IMR-90 (cell line): ENCODE results near the gene SEMA4F. TPM values are rescaled to one million over a fixed set of nuclear protein-coding genes. Genes with fewer than 3 reads are reported as not detected.

Experiments
- ATAC-seq: fragments of 200-7000 bp; cut with Tn5 transposase; 2 replicates; pipeline ENCODE4 v1.9.1; 2020; ENCODE audit warnings: low read depth, mild to moderate bottlenecking, moderate library complexity
- BruUV-seq: library from RNA; stranded (reverse); fragments of 400-500 nt; replicated peaks from 2 replicates; lab custom pipeline; 2021; lab: Mats Ljungman, UMichigan
- CTCF ChIA-PET: fragments of 300-600 bp; formaldehyde crosslinking; extraction: SDS; loops from one replicate; lab custom pipeline; 2021; ENCODE audit warnings: antibody characterized with exemption; lab: Yijun Ruan, JAX
- POLR2A ChIA-PET: fragments of 300-600 bp; sonication (Branson Sonifier 250); formaldehyde crosslinking; loops from one replicate; lab custom pipeline; 2022; ENCODE audit warnings: antibody characterized with exemption; ENCODE audit not compliant: unreplicated experiment; lab: Charles Lee
- DNase-seq: peaks from one replicate; pipeline ENCODE4 v3.0.0; 2013
- H2AFZ ChIP-seq: replicated peaks from 2 replicates; pipeline ENCODE3; 2013; ENCODE audit warnings: low read length, mild to moderate bottlenecking; ENCODE audit not compliant: poor library complexity
- H2AK5ac ChIP-seq: 2 replicates; pipeline ENCODE4 v1.6.1; 2013; ENCODE audit warnings: low read depth, low read length, inconsistent platforms
- H2AK9ac ChIP-seq: replicated peaks from 2 replicates; pipeline ENCODE3; 2013; ENCODE audit warnings: mild to moderate bottlenecking, low read depth, low read length, moderate library complexity; ENCODE audit not compliant: poor library complexity
- H2BK120ac ChIP-seq: 2 replicates; pipeline ENCODE4 v1.6.1; 2013; ENCODE audit warnings: low read depth, low read length, inconsistent platforms
- H2BK15ac ChIP-seq: 3 replicates; pipeline ENCODE4 v1.6.1; 2013; ENCODE audit warnings: low read depth, low read length, inconsistent platforms
- H2BK20ac ChIP-seq: 2 replicates; pipeline ENCODE4 v1.6.1; 2013; ENCODE audit warnings: low read depth, mild to moderate bottlenecking, inconsistent platforms, low read length, moderate library complexity
- H2BK5ac ChIP-seq: 2 replicates; pipeline ENCODE4 v1.6.1; 2013; ENCODE audit warnings: mild to moderate bottlenecking, low read depth, low read length, inconsistent platforms; ENCODE audit not compliant: poor library complexity, severe bottlenecking
- H3K14ac ChIP-seq: replicated peaks from 2 replicates; pipeline ENCODE4 v1.6.1; 2013; ENCODE audit warnings: low read depth, low read length, inconsistent platforms
- H3K18ac ChIP-seq: 2 replicates; pipeline ENCODE4 v1.6.1; 2013; ENCODE audit warnings: low read depth, low read length, control low read depth
- H3K23ac ChIP-seq: 2 replicates; pipeline ENCODE4 v1.6.1; 2013; ENCODE audit warnings: low read depth, low read length, inconsistent platforms
- H3K27ac ChIP-seq: 2 replicates; pipeline ENCODE4 v1.5.1; 2013; ENCODE audit warnings: mild to moderate bottlenecking, control low read depth, low read length; ENCODE audit not compliant: insufficient read depth
- H3K27me3 ChIP-seq: 2 replicates; pipeline ENCODE4 v1.6.1; 2013; ENCODE audit warnings: low read length; ENCODE audit not compliant: control insufficient read depth, insufficient read depth
- H3K36me3 ChIP-seq: 2 replicates; pipeline ENCODE4 v1.6.1; 2013; ENCODE audit warnings: low read length, mixed read lengths; ENCODE audit not compliant: control insufficient read depth, insufficient read depth
- H3K4ac ChIP-seq: 2 replicates; pipeline ENCODE4 v1.6.1; 2013; ENCODE audit warnings: low read depth, low read length, inconsistent platforms
- H3K4me1 ChIP-seq: 2 replicates; pipeline ENCODE4 v1.6.1; 2013; ENCODE audit warnings: low read length, mixed read lengths; ENCODE audit not compliant: control insufficient read depth, insufficient read depth
- H3K4me2 ChIP-seq: 2 replicates; pipeline ENCODE4 v1.6.1; 2013; ENCODE audit warnings: low read depth, mild to moderate bottlenecking, control low read depth, low read length, moderate library complexity
- H3K4me3 ChIP-seq: 2 replicates; pipeline ENCODE4 v1.5.1; 2013; ENCODE audit warnings: low read depth, mild to moderate bottlenecking, control low read depth, low read length, moderate library complexity; ENCODE audit not compliant: insufficient read depth
- H3K56ac ChIP-seq: 2 replicates; pipeline ENCODE4 v1.6.1; 2013; ENCODE audit warnings: low read length, inconsistent platforms; ENCODE audit not compliant: insufficient read depth; ENCODE audit errors: extremely low read depth
- H3K79me1 ChIP-seq, 2 experiments: 2 replicates each; pipeline ENCODE4 v1.6.1; 2013; ENCODE audit warnings: low read length in 2 of 2, inconsistent platforms in 1 of 2, low read depth in 1 of 2
- H3K9ac ChIP-seq: 2 replicates; pipeline ENCODE4 v1.6.1; 2013; ENCODE audit warnings: low read depth, low read length, control low read depth
- H3K9me1 ChIP-seq: 2 replicates; pipeline ENCODE4 v1.6.1; 2013; ENCODE audit warnings: low read length, inconsistent platforms; ENCODE audit not compliant: insufficient read depth
- H3K9me3 ChIP-seq: 2 replicates; pipeline ENCODE4 v1.6.1; 2013; ENCODE audit warnings: low read length; ENCODE audit not compliant: control insufficient read depth, insufficient read depth
- H4K20me1 ChIP-seq: 2 replicates; pipeline ENCODE4 v1.6.1; 2013; ENCODE audit warnings: low read length, inconsistent platforms; ENCODE audit not compliant: insufficient read depth
- H4K5ac ChIP-seq: 2 replicates; pipeline ENCODE4 v1.6.1; 2013; ENCODE audit warnings: mild to moderate bottlenecking, low read depth, low read length, control low read depth
- H4K8ac ChIP-seq, 2 experiments: 2 replicates each; pipeline ENCODE4 v1.6.1; 2013; ENCODE audit warnings: low read depth in 2 of 2, low read length in 2 of 2, control low read depth in 1 of 2, inconsistent platforms in 1 of 2
- H4K91ac ChIP-seq: 2 replicates; pipeline ENCODE4 v1.6.1; 2013; ENCODE audit warnings: low read depth, low read length, inconsistent platforms; ENCODE audit not compliant: insufficient read depth
- BHLHE40 ChIP-seq: fragments of 150-350 bp; IDR thresholded peaks from 2 replicates; pipeline ENCODE4 v1.6.1; 2016; ENCODE audit warnings: mild to moderate bottlenecking, low read depth, low read length
- CHD1 ChIP-seq: IDR thresholded peaks from 2 replicates; pipeline ENCODE4 v1.6.1; 2012; ENCODE audit warnings: low read depth, low read length, improper control_type of control experiment
- ELK1 ChIP-seq: fragments of 150-350 bp; IDR thresholded peaks from 2 replicates; pipeline ENCODE4 v1.6.1; 2016; ENCODE audit warnings: low read depth, mild to moderate bottlenecking, low read length, moderate library complexity, borderline replicate concordance
- FOS ChIP-seq: fragments of 150-350 bp; IDR thresholded peaks from 2 replicates; pipeline ENCODE4 v1.6.1; 2016; ENCODE audit warnings: low read depth, low read length
- MAFK ChIP-seq: IDR thresholded peaks from 2 replicates; pipeline ENCODE4 v1.6.1; 2012; ENCODE audit warnings: low read depth, low read length, improper control_type of control experiment
- MAZ ChIP-seq: IDR thresholded peaks from 2 replicates; pipeline ENCODE4 v1.6.1; 2012; ENCODE audit warnings: low read depth, mild to moderate bottlenecking, low read length, improper control_type of control experiment, moderate library complexity, borderline replicate concordance
- MXI1 ChIP-seq: IDR thresholded peaks from 2 replicates; pipeline ENCODE4 v1.6.1; 2012; ENCODE audit warnings: low read depth, mild to moderate bottlenecking, low read length, moderate library complexity, borderline replicate concordance
- POLR2A ChIP-seq: IDR thresholded peaks from 2 replicates; pipeline ENCODE4 v1.6.1; 2012; ENCODE audit warnings: mild to moderate bottlenecking, low read depth, low read length
- RAD21 ChIP-seq: IDR thresholded peaks from 2 replicates; pipeline ENCODE4 v1.6.1; 2012; ENCODE audit warnings: low read length, improper control_type of control experiment
- RCOR1 ChIP-seq: IDR thresholded peaks from 2 replicates; pipeline ENCODE4 v1.6.1; 2012; ENCODE audit warnings: mild to moderate bottlenecking, low read length, improper control_type of control experiment; ENCODE audit not compliant: insufficient replicate concordance
- RFX5 ChIP-seq: IDR thresholded peaks from 2 replicates; pipeline ENCODE4 v1.8.0; 2012; ENCODE audit warnings: low read depth, mild to moderate bottlenecking, low read length, moderate library complexity
- SMC3 ChIP-seq: fragments of 150-350 bp; IDR thresholded peaks from 2 replicates; pipeline ENCODE4 v1.6.1; 2016; ENCODE audit warnings: low read depth, mild to moderate bottlenecking, antibody characterized with exemption, low read length, moderate library complexity
- USF2 ChIP-seq: fragments of 150-350 bp; IDR thresholded peaks from 2 replicates; pipeline ENCODE4 v1.6.1; 2017; ENCODE audit warnings: mild to moderate bottlenecking, antibody characterized with exemption, low read length, low read depth
- WGBS, 2 experiments: methylation state at CpG; one replicate each; pipeline versions ENCODE4 v1.1.5 to v1.1.7; 2013; ENCODE audit warnings: missing lambda C conversion rate in 2 of 2; ENCODE audit not compliant: insufficient read length in 1 of 2; ENCODE audit errors: extremely low coverage in 2 of 2; 5-methylcytosine and 5-hydroxymethylcytosine counted together
- dilution Hi-C: fragments of 300-500 bp; cut with HindIII; formaldehyde crosslinking; loops from one replicate; pipeline ENCODE4 v1.14.3; 2018; ENCODE audit warnings: low sequenced_read_pairs; ENCODE audit not compliant: unreplicated experiment
- in situ Hi-C: fragments of 300-500 bp; cut with MboI; formaldehyde crosslinking; loops from 3 replicates; pipeline ENCODE4 v1.14.3; 2019; ENCODE audit warnings: low sequenced_read_pairs, inconsistent platforms, mixed read lengths
- intact Hi-C: fragments of 100-400 bp; cut with micrococcal nuclease; formaldehyde crosslinking; loops from 2 replicates; pipeline ENCODE4 v1.10.0; 2022
- polyA plus RNA-seq, 3 experiments: library from polyadenylated mRNA; depleted of rRNA; stranded (reverse); fragments of >200 nt; gene quantifications; 2 replicates each; pipeline ENCODE4 v1.2.3, GENCODE V29; 2012; ENCODE audit warnings: low replicate concordance in 1 of 3
- total RNA-seq: library from RNA; depleted of rRNA; stranded (reverse); fragments of >200 nt; gene quantifications from 2 replicates; pipeline ENCODE4 v1.2.3, GENCODE V29; 2012

Gene SEMA4F
- total and polyA plus RNA-seq, 2 of the 4 experiments (the other 2 are of a cell fraction): 4.7 to 7.5 TPM

- H3K27me3 ChIP-seq: peaks cover 4% of the 10 kb centered on the region; the same call in 1 of the 2 replicates
- ChIA-PET POLR2A (no interaction called here), CTCF (interaction anchor here (0.6 to 2.1 kb wide), 6 partner anchors 23 to 608 kb away, joined by 3 to 9 read pairs (median 3); no protein-coding TSS in a partner anchor)
- intact Hi-C loops (loop anchor here (2.0 to 10.0 kb wide), 5 partner anchors 170 to 935 kb away; no protein-coding TSS in a partner anchor), dilution Hi-C loops (no loop called here), in situ Hi-C loops (loop anchor here (25.0 kb wide), 2 partner anchors 720 to 920 kb away; no protein-coding TSS in a partner anchor)
- BruUV-seq: no TSS peak
- peak overlapping the region; percentile 17; the same call in 1 of the 2 replicates for H3K4ac ChIP-seq
- H2AK5ac ChIP-seq: peak overlapping the region; percentile 81
- H2BK15ac ChIP-seq: peak overlapping the region; percentile 59; the same call in 1 of the 3 replicates
- H2BK5ac ChIP-seq: no peak overlapping the region
- H2AK9ac ChIP-seq: no peak overlapping the region
- 74% methylated on average over 3 of the region's 5 CpGs; no CpG with 5 or more reads in 1 of the 2 experiments for WGBS, 2 experiments
- no peak overlapping the region for H3K4me2 ChIP-seq
- no peak overlapping the region for H3K23ac ChIP-seq
- no peaks in the 10 kb centered on the region for H3K36me3 ChIP-seq
- no peaks in the 10 kb centered on the region for H3K9me3 ChIP-seq
- no peak overlapping the region for H2BK120ac ChIP-seq
- H3K27ac ChIP-seq: no peak overlapping the region
- peak overlapping the region; percentile 33 for H3K18ac ChIP-seq
- H3K14ac ChIP-seq: peak overlapping the region; percentile 18; the same call in 1 of the 2 replicates
- DNase-seq (no peak), ATAC-seq (no peak)
- H3K9me1 ChIP-seq: no peaks in the 10 kb centered on the region; the same call in 1 of the 2 replicates
- no peak overlapping the region for H4K8ac ChIP-seq
- TF ChIP-seq BHLHE40 (no peak), MXI1 (no peak), SMC3 (no peak), ELK1 (no peak), RCOR1 (no peak), FOS (no peak), RAD21 (no peak), USF2 (no peak), CHD1 (no peak), RFX5 (no peak), MAFK (no peak), MAZ (no peak), POLR2A (no peak)
- H3K4me1 ChIP-seq: peaks cover 12% of the 10 kb centered on the region
- H4K91ac ChIP-seq: peak overlapping the region; percentile 21; the same call in 1 of the 2 replicates
- H2BK20ac ChIP-seq: no peak overlapping the region
- H3K9ac ChIP-seq: no peak overlapping the region
- H3K79me1 ChIP-seq: no peaks in the 10 kb centered on the region
- no peak overlapping the region for H2AFZ ChIP-seq
- no peak overlapping the region for H3K4me3 ChIP-seq
- peak overlapping the region; percentile 35; the same call in 1 of the 2 replicates for H4K5ac ChIP-seq
- no peaks in the 10 kb centered on the region for H4K20me1 ChIP-seq
- H3K56ac ChIP-seq: no peak overlapping the region
These were observed 37.9 kb downstream of the SEMA4F start for GRCh38 chr2:74691929-74692328.
